M059J (cell line): ENCODE measurements around the gene PTPRN2. TPM values are rescaled to one million over a fixed set of nuclear protein-coding genes. Genes with fewer than 3 reads are reported as not detected.
"Not testable (repeated sequence)": the region's sequence is repeated elsewhere in the genome, so short reads cannot be mapped to it uniquely, and the experiment has no call there.

Experiments used
- DNase-seq: peaks from one replicate; pipeline ENCODE4 v3.0.0-alpha.2; 2012; ENCODE audit warnings: low read depth
- total RNA-seq: library from RNA; depleted of rRNA; stranded (reverse); fragments of >200 nt; shearing (Covaris generic); gene quantifications from 2 replicates; pipeline ENCODE4 v1.2.3, GENCODE V29; 2014

Gene PTPRN2
- total RNA-seq, 1 experiment from 2014 or later: 2.3 TPM

- no peak for DNase-seq
Measured at GRCh38 chr7:157785486-157786186, 802.0 kb downstream of the PTPRN2 start.

GRCh38 chr7:157784979-157785441 is 802.6 kb downstream of the PTPRN2 start:
- no peak for DNase-seq

- DNase-seq: no peak
Measured at GRCh38 chr7:157784041-157784835, 803.4 kb downstream of the PTPRN2 start.

GRCh38 chr7:157782041-157782440 is 805.6 kb downstream of the PTPRN2 start:
- DNase-seq: no peak

- no peak for DNase-seq
Measured at GRCh38 chr7:157780721-157781120, 806.9 kb downstream of the PTPRN2 start.

- no peak for DNase-seq
Measured at GRCh38 chr7:157780312-157780711, 807.3 kb downstream of the PTPRN2 start.

- DNase-seq: no peak
Measured at GRCh38 chr7:157779206-157779605, 808.4 kb downstream of the PTPRN2 start.

GRCh38 chr7:157777194-157777762 is 810.3 kb downstream of the PTPRN2 start:
- DNase-seq: not testable (repeated sequence)

- no peak for DNase-seq
Measured at GRCh38 chr7:157775560-157776332, 811.9 kb downstream of the PTPRN2 start.

GRCh38 chr7:157775021-157775559 is 812.5 kb downstream of the PTPRN2 start:
- no peak for DNase-seq

- no peak for DNase-seq
Measured at GRCh38 chr7:157774495-157774894, 813.1 kb downstream of the PTPRN2 start.

- DNase-seq: no peak
Measured at GRCh38 chr7:157773361-157773760, 814.3 kb downstream of the PTPRN2 start.

- no peak for DNase-seq
Measured at GRCh38 chr7:157772486-157773130, 815.0 kb downstream of the PTPRN2 start.

GRCh38 chr7:157771689-157772088 is 815.9 kb downstream of the PTPRN2 start:
- DNase-seq: no peak

GRCh38 chr7:157770716-157771320 is 816.8 kb downstream of the PTPRN2 start:
- DNase-seq: no peak

GRCh38 chr7:157769526-157770215 is 818.0 kb downstream of the PTPRN2 start:
- DNase-seq: no peak

- no peak for DNase-seq
Measured at GRCh38 chr7:157769086-157769485, 818.5 kb downstream of the PTPRN2 start.

- DNase-seq: no peak
Measured at GRCh38 chr7:157768198-157768597, 819.4 kb downstream of the PTPRN2 start.

- DNase-seq: no peak
Measured at GRCh38 chr7:157767506-157768197, 820.0 kb downstream of the PTPRN2 start.
